HG03095 (cell line): ENCODE measurements around the gene DBN1.
"Not testable (repeated sequence)": the region's sequence is repeated elsewhere in the genome, so short reads cannot be mapped to it uniquely, and the experiment has no call there.

ENCODE experiments used
- ATAC-seq: cut with Tn5 transposase; IDR thresholded peaks from one replicate; pipeline ENCODE4 v1.9.1; 2021; ENCODE audit warnings: moderate library complexity; ENCODE audit not compliant: unreplicated experiment

Gene DBN1

GRCh38 chr5:177431317-177432142 lies 41.9 kb downstream of the DBN1 start:
- ATAC-seq = peak; percentile 44

- ATAC-seq = no peak
Measured at GRCh38 chr5:177430972-177431316, 42.5 kb downstream of the DBN1 start.

- ATAC-seq = no peak
Measured at GRCh38 chr5:177430140-177430951, 43.1 kb downstream of the DBN1 start.

- no peak for ATAC-seq
Measured at GRCh38 chr5:177429248-177430040, 44.0 kb downstream of the DBN1 start.

GRCh38 chr5:177428574-177429217 lies 44.7 kb downstream of the DBN1 start:
- no peak for ATAC-seq

- no peak for ATAC-seq
Measured at GRCh38 chr5:177427919-177428573, 45.4 kb downstream of the DBN1 start.

GRCh38 chr5:177427211-177427822 lies 46.1 kb downstream of the DBN1 start:
- ATAC-seq = no peak

GRCh38 chr5:177426566-177427210 lies 46.7 kb downstream of the DBN1 start, which contains the start of gene GRK6:
TSS of gene GRK6 (plus strand) at chr5:177426676. CDS start at chr5:177426846, 170 bp downstream.
- no peak for ATAC-seq

- peak; percentile 69 for ATAC-seq
Measured at GRCh38 chr5:177425801-177426565, 47.5 kb downstream of the DBN1 start.

GRCh38 chr5:177425196-177425800 lies 48.1 kb downstream of the DBN1 start:
- ATAC-seq = no peak

GRCh38 chr5:177423671-177424070 lies 49.8 kb downstream of the DBN1 start:
- ATAC-seq = no peak

- ATAC-seq = no peak
Measured at GRCh38 chr5:177421062-177421798, 52.2 kb downstream of the DBN1 start.

- not testable (repeated sequence) for ATAC-seq
Measured at GRCh38 chr5:177420472-177420871, 53.0 kb downstream of the DBN1 start.

- ATAC-seq = no peak
Measured at GRCh38 chr5:177419046-177419445, 54.4 kb downstream of the DBN1 start.

- not testable (repeated sequence) for ATAC-seq
Measured at GRCh38 chr5:177417081-177417480, 56.4 kb downstream of the DBN1 start.

GRCh38 chr5:177414481-177414880 lies 59.0 kb downstream of the DBN1 start:
- ATAC-seq = no peak

- ATAC-seq = peak; percentile 58
Measured at GRCh38 chr5:177412603-177413233, 60.7 kb downstream of the DBN1 start.
